ENCODE results near the gene FOXK1.

GRCh38 chr7:4689668-4690067 is 7.6 kb downstream of the FOXK1 start:
- TF ChIP-seq SP1 (IDR thresholded peaks at IDR 0.05) = no peak
- TF ChIP-seq CTBP1 (IDR thresholded peaks at IDR 0.05; ENCODE audit: borderline replicate concordance) = no peak
- TF ChIP-seq BHLHE40 (IDR thresholded peaks at IDR 0.05; ENCODE audit: borderline replicate concordance) = no peak
- no peak for TF ChIP-seq FOXK2 (IDR thresholded peaks at IDR 0.05)
- TF ChIP-seq FOXM1 (IDR thresholded peaks at IDR 0.05; ENCODE audit: borderline replicate concordance) = no peak
- no peak for TF ChIP-seq SUZ12 (IDR thresholded peaks at IDR 0.05)
- TF ChIP-seq L3MBTL2 (conservative IDR thresholded peaks at IDR 0.05) = no peak
- TF ChIP-seq TARDBP (IDR thresholded peaks at IDR 0.05) = no peak
- TF ChIP-seq HDGF (IDR thresholded peaks at IDR 0.05; ENCODE audit: borderline replicate concordance) = no peak
- TF ChIP-seq NFRKB (IDR thresholded peaks at IDR 0.05) = no peak
- TF ChIP-seq ARNT (IDR thresholded peaks at IDR 0.05) = no peak
- TF ChIP-seq ZNF384 (IDR thresholded peaks at IDR 0.05) = no peak
- no peak for TF ChIP-seq FOXA1 (IDR thresholded peaks at IDR 0.05)

Measured in HEK293T (cell line).